K562 (cell line): ENCODE measurements around the gene PCP4L1. TPM values are rescaled to one million over a fixed set of nuclear protein-coding genes. Genes with fewer than 3 reads are reported as not detected.
A peak's percentile ranks its signal among the peaks of the same experiment; 100 is the strongest.

Source experiments
- COPS2 ChIP-seq: fragments of 450-650 bp; conservative IDR thresholded peaks from 2 replicates; pipeline ENCODE4 v1.6.1; 2016; ENCODE audit warnings: mild to moderate bottlenecking, moderate library complexity
- ELF2 ChIP-seq: fragments of 250-450 bp; sonication (Bioruptor Pico); IDR thresholded peaks from 2 replicates; pipeline ENCODE4 v1.5.0; 2021; ENCODE audit warnings: mild to moderate bottlenecking
- FOXJ2 ChIP-seq: fragments of 200-800 bp; sonication (Bioruptor generic); IDR thresholded peaks from 2 replicates; pipeline ENCODE4 v1.6.1; 2016; ENCODE audit warnings: missing genetic modification characterization, missing compliant biosample characterization
- FOXK1 ChIP-seq: sonication (generic); formaldehyde crosslinking; IDR thresholded peaks from 2 replicates; pipeline ENCODE4 v1.8.0; 2022; ENCODE audit warnings: missing genetic modification reagents, mild to moderate bottlenecking, borderline replicate concordance
- HDAC8 ChIP-seq: fragments of 450-650 bp; IDR thresholded peaks from 2 replicates; pipeline ENCODE4 v1.6.1; 2016; ENCODE audit warnings: mild to moderate bottlenecking, missing genetic modification characterization, moderate library complexity, missing compliant biosample characterization
- KLF13 ChIP-seq: fragments of 450-650 bp; IDR thresholded peaks from 2 replicates; pipeline ENCODE4 v1.6.1; 2016; ENCODE audit warnings: missing genetic modification characterization, low read depth, mild to moderate bottlenecking, missing compliant biosample characterization, moderate library complexity, borderline replicate concordance
- MEIS2 ChIP-seq: fragments of 450-650 bp; IDR thresholded peaks from 2 replicates; pipeline ENCODE4 v1.6.1; 2014; ENCODE audit warnings: mild to moderate bottlenecking; ENCODE audit not compliant: partially characterized antibody
- NFIX ChIP-seq: fragments of 250-450 bp; sonication (Bioruptor Pico); IDR thresholded peaks from 2 replicates; pipeline ENCODE4 v1.4.0; 2020; ENCODE audit warnings: low read depth, mild to moderate bottlenecking, moderate library complexity
- OTX1 ChIP-seq: fragments of 450-650 bp; formaldehyde crosslinking; IDR thresholded peaks from 2 replicates; pipeline ENCODE4 v1.4.0; 2022; ENCODE audit warnings: mild to moderate bottlenecking
- PTBP1 ChIP-seq: fragments of 200-400 bp; formaldehyde crosslinking; IDR thresholded peaks from 2 replicates; pipeline ENCODE4 v1.6.1; 2017; ENCODE audit warnings: low read depth, low read length
- RBM14 ChIP-seq: fragments of 200-400 bp; formaldehyde crosslinking; IDR thresholded peaks from 2 replicates; pipeline ENCODE4 v1.6.1; 2018; ENCODE audit warnings: low read depth, mild to moderate bottlenecking, low read length, moderate library complexity, borderline replicate concordance; ENCODE audit not compliant: insufficient read depth
- RBM15 ChIP-seq: fragments of 200-400 bp; formaldehyde crosslinking; IDR thresholded peaks from 2 replicates; pipeline ENCODE4 v1.6.1; 2018; ENCODE audit warnings: mild to moderate bottlenecking, low read length, moderate library complexity; ENCODE audit not compliant: insufficient read depth
- RHOXF2B ChIP-seq: fragments of 250-450 bp; sonication (Bioruptor Pico); conservative IDR thresholded peaks from 2 replicates; pipeline ENCODE4 v1.5.1; 2021
- SOX6 ChIP-seq: fragments of 450-650 bp; IDR thresholded peaks from 2 replicates; pipeline ENCODE4 v1.6.1; 2014; ENCODE audit warnings: mild to moderate bottlenecking
- ZBTB8A ChIP-seq: fragments of 450-650 bp; IDR thresholded peaks from 2 replicates; pipeline ENCODE4 v1.6.1; 2018; ENCODE audit warnings: mild to moderate bottlenecking, moderate library complexity; ENCODE audit not compliant: partially characterized antibody
- ZNF184 ChIP-seq: sonication (generic); formaldehyde crosslinking; IDR thresholded peaks from 2 replicates; pipeline ENCODE4 v1.5.0; 2020; ENCODE audit warnings: missing genetic modification reagents
- ZNF444 ChIP-seq: fragments of 250-450 bp; sonication (Bioruptor Pico); IDR thresholded peaks from 2 replicates; pipeline ENCODE4 v1.4.0; 2020; ENCODE audit warnings: mild to moderate bottlenecking, moderate library complexity
- ZNF57 ChIP-seq: fragments of 450-650 bp; formaldehyde crosslinking; IDR thresholded peaks from 2 replicates; pipeline ENCODE4 v1.4.0; 2020; ENCODE audit warnings: mild to moderate bottlenecking, moderate library complexity
- ZNF668 ChIP-seq: fragments of 250-450 bp; sonication (Bioruptor Pico); IDR thresholded peaks from 2 replicates; pipeline ENCODE4 v1.8.0; 2022; ENCODE audit warnings: mild to moderate bottlenecking, inconsistent platforms
- ZNF75A ChIP-seq: fragments of 450-650 bp; formaldehyde crosslinking; IDR thresholded peaks from 2 replicates; pipeline ENCODE4 v1.4.0; 2020; ENCODE audit warnings: mild to moderate bottlenecking
- polyA plus RNA-seq, 8 experiments: library from polyadenylated mRNA; depleted of rRNA in 4 of 8; stranded (reverse) in 5 of 8; unstranded in 3 of 8; fragments of >200 nt; fragmentation: Nextera tagmentation in 2 of 8; fragmentation: Illumina TruSeq in 1 of 8; extraction: Ambion mirVana in 2 of 8; extraction: Trizol in 1 of 8; gene quantifications; 2 replicates each; pipeline versions ENCODE4 v1.2.1 to v1.2.3, GENCODE V29; 2011 to 2014; ENCODE audit warnings: inconsistent platforms in 1 of 8, missing spikeins in 1 of 8
- total RNA-seq, 7 experiments: library from RNA; depleted of rRNA in 6 of 7; stranded (reverse); fragments of >200 nt in 6 of 7; fragmentation: Illumina TruSeq in 2 of 7; extraction: Trizol in 2 of 7; gene quantifications; 2 replicates each; pipeline versions ENCODE4 v1.2.1 to v1.2.3, GENCODE V29; 2011 to 2021; ENCODE audit warnings: low replicate concordance in 1 of 7
- TF ChIP-seq, protein P1 (sequence below): fragments of 450-650 bp; formaldehyde crosslinking; conservative IDR thresholded peaks from 2 replicates; pipeline ENCODE4 v1.4.0; 2022; ENCODE audit warnings: mild to moderate bottlenecking, missing genetic modification characterization
- TF ChIP-seq, protein P2 (sequence below): fragments of 250-450 bp; sonication (Bioruptor Pico); IDR thresholded peaks from 2 replicates; pipeline ENCODE4 v1.6.1; 2021; ENCODE audit warnings: mild to moderate bottlenecking
- TF ChIP-seq, protein P3 (sequence below), 2 experiments: fragments of 450-650 bp in 1 of 2; sonication (generic) in 1 of 2; formaldehyde crosslinking; conservative IDR thresholded peaks; 2 replicates each; pipeline versions ENCODE4 v1.4.0 to v1.8.1; 2020 to 2022; ENCODE audit warnings: mild to moderate bottlenecking in 1 of 2, missing genetic modification reagents in 1 of 2
- TF ChIP-seq, protein P4 (sequence below): fragments of 450-650 bp; IDR thresholded peaks from 2 replicates; pipeline ENCODE4 v1.6.1; 2016; ENCODE audit warnings: mild to moderate bottlenecking
- TF ChIP-seq, protein P5 (sequence below): sonication (generic); formaldehyde crosslinking; IDR thresholded peaks from 2 replicates; pipeline ENCODE4 v1.8.1; 2023; ENCODE audit warnings: mild to moderate bottlenecking, missing genetic modification reagents

PCP4L1 gene
- total and polyA plus RNA-seq, 9 of the 15 experiments (the other 6 are each of a cell fraction or from before 2014, with no cell fraction given) = not detected

DNA sequence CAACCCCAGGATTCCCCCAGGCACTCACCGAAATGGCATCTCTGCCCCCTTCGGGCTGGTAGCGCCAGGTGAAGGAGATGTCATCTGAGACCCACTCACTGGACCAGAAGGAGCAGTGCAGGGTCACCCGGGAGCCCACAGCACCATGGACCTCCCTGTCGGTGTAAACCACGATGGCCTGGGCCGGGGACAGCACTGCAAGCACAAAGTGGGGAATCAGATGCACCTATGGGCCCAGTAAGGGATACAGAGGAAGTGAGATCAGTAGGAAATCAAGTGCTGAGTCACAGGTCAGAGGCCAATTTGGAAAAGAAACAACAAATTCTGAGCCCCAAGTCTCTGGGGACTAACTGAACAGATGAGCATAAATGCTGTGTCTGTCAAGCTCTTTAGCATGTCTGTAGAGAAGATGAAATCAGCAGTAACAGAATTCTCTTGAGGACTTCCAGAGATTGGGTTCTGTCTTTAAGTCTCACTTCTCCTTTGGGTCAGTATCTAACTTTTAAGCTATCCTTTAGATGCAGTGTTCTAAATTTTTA, 48.8 kb downstream of the PCP4L1 start (continued):
- TF ChIP-seq ELF2 (CRISPR knock-in tag) = no peak
- TF ChIP-seq, protein P1, sequence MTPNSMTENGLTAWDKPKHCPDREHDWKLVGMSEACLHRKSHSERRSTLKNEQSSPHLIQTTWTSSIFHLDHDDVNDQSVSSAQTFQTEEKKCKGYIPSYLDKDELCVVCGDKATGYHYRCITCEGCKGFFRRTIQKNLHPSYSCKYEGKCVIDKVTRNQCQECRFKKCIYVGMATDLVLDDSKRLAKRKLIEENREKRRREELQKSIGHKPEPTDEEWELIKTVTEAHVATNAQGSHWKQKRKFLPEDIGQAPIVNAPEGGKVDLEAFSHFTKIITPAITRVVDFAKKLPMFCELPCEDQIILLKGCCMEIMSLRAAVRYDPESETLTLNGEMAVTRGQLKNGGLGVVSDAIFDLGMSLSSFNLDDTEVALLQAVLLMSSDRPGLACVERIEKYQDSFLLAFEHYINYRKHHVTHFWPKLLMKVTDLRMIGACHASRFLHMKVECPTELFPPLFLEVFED (CRISPR knock-in tag) = no peak
- TF ChIP-seq RHOXF2B (CRISPR knock-in tag) = no peak
- TF ChIP-seq OTX1 (CRISPR knock-in tag) = no peak
- TF ChIP-seq, protein P2, sequence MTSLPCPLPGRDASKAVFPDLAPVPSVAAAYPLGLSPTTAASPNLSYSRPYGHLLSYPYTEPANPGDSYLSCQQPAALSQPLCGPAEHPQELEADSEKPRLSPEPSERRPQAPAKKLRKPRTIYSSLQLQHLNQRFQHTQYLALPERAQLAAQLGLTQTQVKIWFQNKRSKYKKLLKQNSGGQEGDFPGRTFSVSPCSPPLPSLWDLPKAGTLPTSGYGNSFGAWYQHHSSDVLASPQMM = no peak
- no peak for TF ChIP-seq COPS2
- TF ChIP-seq RBM15 = no peak
- TF ChIP-seq, protein P3, sequence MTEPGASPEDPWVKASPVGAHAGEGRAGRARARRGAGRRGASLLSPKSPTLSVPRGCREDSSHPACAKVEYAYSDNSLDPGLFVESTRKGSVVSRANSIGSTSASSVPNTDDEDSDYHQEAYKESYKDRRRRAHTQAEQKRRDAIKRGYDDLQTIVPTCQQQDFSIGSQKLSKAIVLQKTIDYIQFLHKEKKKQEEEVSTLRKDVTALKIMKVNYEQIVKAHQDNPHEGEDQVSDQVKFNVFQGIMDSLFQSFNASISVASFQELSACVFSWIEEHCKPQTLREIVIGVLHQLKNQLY (CRISPR knock-in tag; conservative IDR thresholded peaks at IDR 0.05) = no peak
- TF ChIP-seq FOXJ2 = no peak
- no peak for TF ChIP-seq MEIS2
- TF ChIP-seq, protein P4, sequence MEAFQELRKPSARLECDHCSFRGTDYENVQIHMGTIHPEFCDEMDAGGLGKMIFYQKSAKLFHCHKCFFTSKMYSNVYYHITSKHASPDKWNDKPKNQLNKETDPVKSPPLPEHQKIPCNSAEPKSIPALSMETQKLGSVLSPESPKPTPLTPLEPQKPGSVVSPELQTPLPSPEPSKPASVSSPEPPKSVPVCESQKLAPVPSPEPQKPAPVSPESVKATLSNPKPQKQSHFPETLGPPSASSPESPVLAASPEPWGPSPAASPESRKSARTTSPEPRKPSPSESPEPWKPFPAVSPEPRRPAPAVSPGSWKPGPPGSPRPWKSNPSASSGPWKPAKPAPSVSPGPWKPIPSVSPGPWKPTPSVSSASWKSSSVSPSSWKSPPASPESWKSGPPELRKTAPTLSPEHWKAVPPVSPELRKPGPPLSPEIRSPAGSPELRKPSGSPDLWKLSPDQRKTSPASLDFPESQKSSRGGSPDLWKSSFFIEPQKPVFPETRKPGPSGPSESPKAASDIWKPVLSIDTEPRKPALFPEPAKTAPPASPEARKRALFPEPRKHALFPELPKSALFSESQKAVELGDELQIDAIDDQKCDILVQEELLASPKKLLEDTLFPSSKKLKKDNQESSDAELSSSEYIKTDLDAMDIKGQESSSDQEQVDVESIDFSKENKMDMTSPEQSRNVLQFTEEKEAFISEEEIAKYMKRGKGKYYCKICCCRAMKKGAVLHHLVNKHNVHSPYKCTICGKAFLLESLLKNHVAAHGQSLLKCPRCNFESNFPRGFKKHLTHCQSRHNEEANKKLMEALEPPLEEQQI = no peak
- no peak for TF ChIP-seq KLF13
- no peak for TF ChIP-seq PTBP1
- no peak for TF ChIP-seq ZNF75A (CRISPR knock-in tag)
- no peak for TF ChIP-seq RBM14
- TF ChIP-seq ZNF668 (CRISPR knock-in tag) = no peak
- no peak for TF ChIP-seq ZNF57 (CRISPR knock-in tag)
- no peak for TF ChIP-seq HDAC8
- TF ChIP-seq ZNF184 (CRISPR knock-in tag) = no peak
- TF ChIP-seq SOX6 = 0 out of 2 replicates have a peak, but pooled peaks have one; percentile 39
- no peak for TF ChIP-seq NFIX (CRISPR knock-in tag)
- TF ChIP-seq ZBTB8A = no peak
- TF ChIP-seq, protein P5, sequence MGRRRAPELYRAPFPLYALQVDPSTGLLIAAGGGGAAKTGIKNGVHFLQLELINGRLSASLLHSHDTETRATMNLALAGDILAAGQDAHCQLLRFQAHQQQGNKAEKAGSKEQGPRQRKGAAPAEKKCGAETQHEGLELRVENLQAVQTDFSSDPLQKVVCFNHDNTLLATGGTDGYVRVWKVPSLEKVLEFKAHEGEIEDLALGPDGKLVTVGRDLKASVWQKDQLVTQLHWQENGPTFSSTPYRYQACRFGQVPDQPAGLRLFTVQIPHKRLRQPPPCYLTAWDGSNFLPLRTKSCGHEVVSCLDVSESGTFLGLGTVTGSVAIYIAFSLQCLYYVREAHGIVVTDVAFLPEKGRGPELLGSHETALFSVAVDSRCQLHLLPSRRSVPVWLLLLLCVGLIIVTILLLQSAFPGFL (CRISPR knock-in tag) = no peak
- TF ChIP-seq FOXK1 (CRISPR knock-in tag) = no peak
- no peak for TF ChIP-seq ZNF444 (CRISPR knock-in tag)
